Endothelial cell of umbilical vein (primary cell): ENCODE results near the gene DDX51. TPM values are rescaled to one million over a fixed set of nuclear protein-coding genes. Genes with fewer than 3 reads are reported as not detected.

ENCODE experiments used
- BruUV-seq: library from RNA; stranded (reverse); fragments of 400-500 nt; replicated peaks from 2 replicates; lab custom pipeline; 2021; lab: Mats Ljungman, UMichigan
- CTCF ChIA-PET: fragments of 300-600, 350-600 bp; sonication (Branson Sonifier 250); formaldehyde crosslinking; loops from one replicate; lab custom pipeline; 2021; ENCODE audit warnings: antibody characterized with exemption, inconsistent platforms; lab: Charles Lee
- POLR2A ChIA-PET: fragments of 300-600, 350-600 bp; sonication (Branson Sonifier 250); formaldehyde crosslinking; loops from one replicate; lab custom pipeline; 2021; ENCODE audit warnings: antibody characterized with exemption, inconsistent platforms; lab: Charles Lee
- DNase-seq: peaks from one replicate; pipeline ENCODE4 v3.0.0-alpha.2; 2011; ENCODE audit warnings: low read depth, low spot score
- FAIRE-seq: peaks from 2 replicates; lab custom pipeline; 2011; peaks lifted over from hg19 to GRCh38; lab: Jason Lieb, UNC
- H2AFZ ChIP-seq: 2 replicates; pipeline ENCODE4 v1.6.0; 2012; ENCODE audit warnings: low read depth, low read length, control low read depth, inconsistent platforms
- H3K27ac ChIP-seq: 2 replicates; pipeline ENCODE4 v1.5.1; 2011; ENCODE audit warnings: low read depth, mild to moderate bottlenecking, control low read depth, low read length, moderate library complexity; ENCODE audit not compliant: insufficient read depth
- H3K27me3 ChIP-seq, 2 experiments: 2 replicates each; pipeline versions ENCODE4 v1.6.0 to v1.6.1; 2011; ENCODE audit warnings: low read length in 2 of 2, mixed read lengths in 1 of 2; ENCODE audit not compliant: control insufficient read depth in 2 of 2, insufficient read depth in 2 of 2
- H3K36me3 ChIP-seq, 2 experiments: 2 replicates in 1 of 2; 3 replicates in 1 of 2; pipeline ENCODE4 v1.5.1; 2011; ENCODE audit warnings: low read length in 2 of 2, mild to moderate bottlenecking in 1 of 2, moderate library complexity in 1 of 2; ENCODE audit not compliant: control insufficient read depth in 2 of 2, insufficient read depth in 2 of 2; ENCODE audit errors: extremely low read depth in 1 of 2
- H3K4me1 ChIP-seq: 3 replicates; pipeline ENCODE4 v1.5.1; 2011; ENCODE audit warnings: mild to moderate bottlenecking, low read length; ENCODE audit not compliant: control insufficient read depth, insufficient read depth; ENCODE audit errors: extremely low read depth
- H3K4me2 ChIP-seq: 2 replicates; pipeline ENCODE4 v1.6.1; 2011; ENCODE audit warnings: low read length, control low read depth, mixed read lengths; ENCODE audit not compliant: insufficient read depth
- H3K4me3 ChIP-seq, 3 experiments: fragments of 200-600 bp in 1 of 3; sonication (generic), shearing (Covaris generic) in 1 of 3; replicated peaks in 1 of 3; 2 replicates each; pipeline ENCODE4 v1.5.1; 2011 to 2016; ENCODE audit warnings: control low read depth in 3 of 3, low read length in 3 of 3, mild to moderate bottlenecking in 2 of 3, inconsistent platforms in 1 of 3, low read depth in 1 of 3, moderate library complexity in 1 of 3; ENCODE audit not compliant: insufficient read depth in 1 of 3
- H3K79me2 ChIP-seq: 2 replicates; pipeline ENCODE4 v1.6.0; 2012; ENCODE audit warnings: low read length, inconsistent platforms; ENCODE audit not compliant: control insufficient read depth, insufficient read depth
- H3K9ac ChIP-seq: replicated peaks from 2 replicates; pipeline ENCODE3; 2011; ENCODE audit warnings: low read length, control low read depth; ENCODE audit not compliant: insufficient read depth; ENCODE audit errors: extremely low read depth
- H3K9me1 ChIP-seq: replicated peaks from 3 replicates; pipeline ENCODE4 v1.6.0; 2011; ENCODE audit warnings: mild to moderate bottlenecking, low read length; ENCODE audit not compliant: control insufficient read depth, insufficient read depth; ENCODE audit errors: extremely low read depth
- H3K9me3 ChIP-seq: replicated peaks from 2 replicates; pipeline ENCODE4 v1.5.1; 2012; ENCODE audit warnings: low read length, inconsistent platforms; ENCODE audit not compliant: control insufficient read depth, insufficient read depth
- H4K20me1 ChIP-seq: replicated peaks from 2 replicates; pipeline ENCODE3; 2011; ENCODE audit warnings: mild to moderate bottlenecking, low read length; ENCODE audit not compliant: control insufficient read depth, insufficient read depth; ENCODE audit errors: extremely low read depth
- CTCF ChIP-seq, 2 donors: IDR thresholded peaks; 1 replicate in 1 of 2; 2 replicates in 1 of 2; pipeline ENCODE4 v1.5.1; 2011; ENCODE audit warnings: low read length in 2 of 2, mild to moderate bottlenecking in 2 of 2, moderate library complexity in 2 of 2, control low read depth in 1 of 2, inconsistent platforms in 1 of 2, low read depth in 1 of 2; ENCODE audit not compliant: insufficient read depth in 1 of 2; ENCODE audit errors: extremely low read depth in 1 of 2
- EZH2 ChIP-seq: IDR thresholded peaks from 2 replicates; pipeline ENCODE4 v1.6.1; 2012; ENCODE audit warnings: borderline replicate concordance, low read depth, mild to moderate bottlenecking, moderate library complexity, low read length, inconsistent platforms; ENCODE audit not compliant: severe bottlenecking
- FOS ChIP-seq: IDR thresholded peaks from 2 replicates; pipeline ENCODE4 v1.6.1; 2011; ENCODE audit warnings: mild to moderate bottlenecking, low read length, moderate library complexity, borderline replicate concordance; ENCODE audit not compliant: insufficient read depth
- GATA2 ChIP-seq: IDR thresholded peaks from 2 replicates; pipeline ENCODE4 v1.7.0; 2011; ENCODE audit warnings: low read depth, mild to moderate bottlenecking, moderate library complexity, mixed read lengths, low read length; ENCODE audit not compliant: insufficient read length, insufficient read depth
- JUN ChIP-seq: IDR thresholded peaks from 2 replicates; pipeline ENCODE4 v1.6.1; 2011; ENCODE audit warnings: borderline replicate concordance, low read depth; ENCODE audit not compliant: insufficient read length, insufficient read depth
- MYC ChIP-seq: IDR thresholded peaks from one replicate; pipeline ENCODE4 v1.6.1; 2011; ENCODE audit warnings: mild to moderate bottlenecking, low read depth, low read length
- POLR2A ChIP-seq: IDR thresholded peaks from 2 replicates; pipeline ENCODE4 v1.6.1; 2012; ENCODE audit warnings: low read depth, mild to moderate bottlenecking, control low read depth, low read length
- POLR2AphosphoS5 ChIP-seq: IDR thresholded peaks from 2 replicates; pipeline ENCODE4 v1.6.1; 2012; ENCODE audit warnings: low read depth, mild to moderate bottlenecking, control low read depth, low read length, moderate library complexity; ENCODE audit not compliant: insufficient read depth
- dilution Hi-C: fragments of 300-500 bp; cut with MboI; formaldehyde crosslinking; loops from one replicate; pipeline ENCODE4 v1.15.0; 2019; ENCODE audit warnings: low sequenced_read_pairs; ENCODE audit not compliant: extremely low pct_ligation_motif_present
- intact Hi-C: fragments of 100-400 bp; cut with micrococcal nuclease; formaldehyde crosslinking; loops from one replicate; pipeline ENCODE4 v1.10.0; 2022
- polyA plus RNA-seq, 4 experiments: library from polyadenylated mRNA; depleted of rRNA in 3 of 4; stranded (reverse) in 3 of 4; unstranded in 1 of 4; fragments of >200 nt; gene quantifications; 2 replicates each; pipeline versions ENCODE4 v1.2.1 to v1.2.3, GENCODE V29; 2011 to 2012; ENCODE audit warnings: missing spikeins in 1 of 4
- total RNA-seq: library from RNA; stranded (reverse); gene quantifications from 2 replicates; pipeline ENCODE4 v1.2.3, GENCODE V29; 2021
- TF ChIP-seq, protein P1 (sequence below): IDR thresholded peaks from 2 replicates; pipeline ENCODE4 v1.6.1; 2011; ENCODE audit not compliant: insufficient read depth, insufficient read length

The DDX51 gene
- total and polyA plus RNA-seq, 2 donors (not counting 3 experiments of a cell fraction or from before 2014, with no cell fraction given), result 11.4 to 23.5 TPM

GRCh38 chr12:132140918-132141841 lies 2.9 kb downstream of the DDX51 start:
- Histone ChIP-seq H3K4me3 (no peak overlapping the region), H3K36me3 (peaks cover 8 to 32% of the 10 kb centered on the region in 2 experiments), H3K9me1 (no peaks in the 10 kb centered on the region), H3K27me3 (no peaks in the 10 kb centered on the region), H4K20me1 (no peaks in the 10 kb centered on the region), H3K4me1 (peaks cover 14% of the 10 kb centered on the region), H3K79me2 (peaks cover 34% of the 10 kb centered on the region), H3K4me2 (no peak overlapping the region), H3K9ac (no peak overlapping the region), H2AFZ (no peak overlapping the region), H3K27ac (no peak overlapping the region), H3K9me3 (no peaks in the 10 kb centered on the region)
- DNase-seq (no peak), FAIRE-seq (no peak)
- no TSS peak for BruUV-seq
- intact Hi-C loops (no loop called here), dilution Hi-C loops (no loop called here)
- CTCF ChIA-PET, result no interaction called here
- POLR2A ChIA-PET, result no interaction called here
- no peak for TF ChIP-seq MYC
- TF ChIP-seq JUN, result no peak
- TF ChIP-seq POLR2AphosphoS5, result no peak
- TF ChIP-seq, protein P1, sequence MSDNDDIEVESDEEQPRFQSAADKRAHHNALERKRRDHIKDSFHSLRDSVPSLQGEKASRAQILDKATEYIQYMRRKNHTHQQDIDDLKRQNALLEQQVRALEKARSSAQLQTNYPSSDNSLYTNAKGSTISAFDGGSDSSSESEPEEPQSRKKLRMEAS, result no peak
- no peak for TF ChIP-seq EZH2
- no peak for TF ChIP-seq FOS
- TF ChIP-seq GATA2, result no peak
- TF ChIP-seq POLR2A, result no peak
- TF ChIP-seq CTCF (IDR thresholded peaks at IDR 0.05; ENCODE audit: extremely low read depth in 1 of 2, insufficient read depth in 1 of 2, low read depth in 1 of 2, low read length in 2 of 2), result no peak
